GM18508 (cell line): ENCODE data around the gene KLC3.
"Not testable (repeated sequence)": the region's sequence is repeated elsewhere in the genome, so short reads cannot be mapped to it uniquely, and the experiment has no call there.

ENCODE experiments used
- ATAC-seq: cut with Tn5 transposase; IDR thresholded peaks from one replicate; pipeline ENCODE4 v1.9.1; 2021; ENCODE audit warnings: moderate number of reproducible peaks; ENCODE audit not compliant: insufficient read depth, unreplicated experiment

Gene KLC3

DNA sequence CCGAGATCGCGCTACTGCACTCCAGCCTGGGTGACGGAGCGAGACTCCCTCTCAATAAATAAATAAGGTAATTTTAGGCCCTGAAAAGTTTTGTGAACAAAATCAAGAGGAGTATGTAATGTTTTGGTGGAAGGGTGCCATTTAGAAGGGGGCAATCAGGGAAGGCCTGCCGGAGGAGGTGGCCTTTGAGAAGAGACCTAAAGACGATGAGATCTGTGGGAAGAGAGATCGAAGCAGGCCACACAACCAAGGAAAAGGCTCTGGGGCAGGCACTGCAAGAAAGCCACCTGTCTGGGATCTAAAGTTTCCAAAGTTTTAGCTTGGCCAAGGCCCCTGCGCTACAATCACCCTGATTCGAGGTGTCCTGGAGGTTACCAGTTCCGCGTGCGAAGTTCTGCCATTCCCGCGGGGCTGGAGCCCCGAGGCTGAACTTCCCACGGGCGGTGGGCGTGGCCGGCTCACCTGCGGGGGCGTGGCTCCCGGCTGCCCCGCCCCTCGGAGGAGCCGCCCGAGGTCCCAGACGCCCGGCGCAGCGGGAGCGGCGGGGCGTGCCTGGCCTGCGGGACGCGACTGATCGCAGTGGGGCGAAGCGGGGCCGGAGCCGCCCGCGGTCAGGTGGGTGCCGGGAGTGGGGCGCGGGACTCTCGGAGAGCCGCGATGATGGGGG lies at the start of gene KLC3:
Gene KLC3, plus strand, starts transcription at position 519 of the 667 bp plus-strand sequence. CDS start 4,792 bp downstream, outside the sequence.
- no peak for ATAC-seq

GRCh38 chr19:45291834-45292233 lies 48.7 kb upstream of the KLC3 start:
- ATAC-seq: no peak

GRCh38 chr19:45293682-45294081 lies 46.9 kb upstream of the KLC3 start:
- no peak for ATAC-seq

DNA sequence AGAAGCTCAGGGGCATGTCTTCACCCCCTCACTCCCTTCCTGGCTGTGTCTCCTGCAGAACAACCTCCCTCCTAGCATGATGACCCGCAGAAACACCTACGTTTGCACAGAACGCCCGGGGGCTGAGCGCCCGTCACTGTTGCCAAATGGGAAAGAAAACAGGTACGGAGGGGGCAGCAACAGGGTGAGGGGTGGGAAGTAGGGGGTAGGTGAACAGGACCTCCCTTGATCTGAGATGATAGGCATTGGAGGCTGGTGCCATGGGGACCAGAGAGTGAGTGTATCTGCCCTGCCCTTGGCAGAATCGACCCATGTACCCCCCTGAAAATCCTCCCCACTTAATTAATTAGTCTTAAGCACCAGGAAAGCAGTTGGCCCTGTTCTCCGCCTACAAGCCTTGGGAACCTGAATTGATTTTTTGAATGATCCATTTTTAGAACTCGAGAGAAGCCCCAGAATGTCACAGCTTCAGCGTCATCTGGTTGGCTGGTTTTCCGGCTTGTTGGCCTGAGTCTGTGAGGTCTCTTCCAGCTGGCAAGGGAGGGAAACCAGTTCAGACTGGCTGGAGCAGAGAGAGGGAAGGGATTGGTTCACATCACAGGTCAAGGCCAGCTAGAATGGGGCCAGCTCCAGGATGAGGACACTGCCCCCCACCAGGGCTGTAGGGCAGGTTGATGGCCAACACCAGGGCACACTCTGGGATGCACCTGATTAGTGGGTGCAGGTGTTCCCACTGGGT lies 46.1 kb upstream of the KLC3 start:
- ATAC-seq: no peak

- no peak for ATAC-seq
These were observed 44.7 kb upstream of the KLC3 start for GRCh38 chr19:45295873-45296272.

DNA sequence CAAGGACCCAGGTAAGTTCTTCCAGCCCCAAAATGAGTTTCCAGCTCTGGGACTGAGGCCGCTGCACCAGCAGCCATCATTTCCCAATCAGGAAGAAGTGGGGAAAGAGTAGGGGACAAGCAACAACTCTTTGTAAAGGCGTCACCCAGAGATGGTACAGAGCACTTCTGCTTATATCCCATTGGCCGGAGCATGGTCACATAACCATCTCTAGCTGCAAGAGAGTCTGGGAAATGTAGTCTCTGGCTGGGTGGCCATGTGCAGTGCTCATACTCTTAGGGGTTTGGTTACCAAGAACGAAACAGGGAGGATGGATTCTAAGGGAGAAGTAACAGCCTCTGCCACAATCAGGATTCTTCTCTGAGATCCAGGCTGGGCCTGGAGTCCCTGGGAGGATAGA lies 44.2 kb upstream of the KLC3 start:
- no peak for ATAC-seq

- no peak for ATAC-seq
These were observed 42.9 kb upstream of the KLC3 start for GRCh38 chr19:45297674-45298073.

- ATAC-seq: no peak
These were observed 42.3 kb upstream of the KLC3 start for GRCh38 chr19:45298264-45298663.

DNA sequence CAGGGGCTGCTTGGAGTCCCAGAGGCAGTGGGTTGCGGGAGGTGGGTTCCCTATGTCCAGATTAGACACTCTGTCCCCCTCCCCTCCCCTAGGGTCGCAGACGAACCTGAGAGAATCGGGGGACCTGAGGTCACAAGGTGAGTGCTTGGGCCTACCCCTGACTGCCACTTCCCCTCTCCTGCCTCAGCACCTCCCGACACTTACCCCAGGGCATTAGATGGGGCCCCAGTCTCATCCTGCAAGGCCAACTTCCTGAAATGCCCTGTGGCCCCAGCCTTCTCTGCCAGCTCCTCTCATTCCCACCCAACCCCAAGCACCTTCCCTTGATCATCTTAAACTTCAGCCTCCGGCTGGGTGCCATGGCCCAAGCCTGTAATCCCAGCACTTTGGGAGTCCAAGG lies 40.8 kb upstream of the KLC3 start:
- ATAC-seq: no peak

DNA sequence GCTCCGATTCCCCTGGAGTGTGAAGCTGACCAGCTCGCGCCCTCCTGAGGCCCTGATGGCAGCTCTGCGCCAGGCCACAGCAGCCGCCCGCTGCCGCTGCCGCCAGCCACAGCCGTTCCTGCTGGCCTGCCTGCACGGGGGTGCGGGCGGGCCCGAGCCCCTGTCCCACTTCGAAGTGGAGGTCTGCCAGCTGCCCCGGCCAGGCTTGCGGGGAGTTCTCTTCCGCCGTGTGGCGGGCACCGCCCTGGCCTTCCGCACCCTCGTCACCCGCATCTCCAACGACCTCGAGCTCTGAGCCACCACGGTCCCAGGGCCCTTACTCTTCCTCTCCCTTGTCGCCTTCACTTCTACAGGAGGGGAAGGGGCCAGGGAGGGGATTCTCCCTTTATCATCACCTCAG lies 38.1 kb upstream of the KLC3 start:
- no peak for ATAC-seq

DNA sequence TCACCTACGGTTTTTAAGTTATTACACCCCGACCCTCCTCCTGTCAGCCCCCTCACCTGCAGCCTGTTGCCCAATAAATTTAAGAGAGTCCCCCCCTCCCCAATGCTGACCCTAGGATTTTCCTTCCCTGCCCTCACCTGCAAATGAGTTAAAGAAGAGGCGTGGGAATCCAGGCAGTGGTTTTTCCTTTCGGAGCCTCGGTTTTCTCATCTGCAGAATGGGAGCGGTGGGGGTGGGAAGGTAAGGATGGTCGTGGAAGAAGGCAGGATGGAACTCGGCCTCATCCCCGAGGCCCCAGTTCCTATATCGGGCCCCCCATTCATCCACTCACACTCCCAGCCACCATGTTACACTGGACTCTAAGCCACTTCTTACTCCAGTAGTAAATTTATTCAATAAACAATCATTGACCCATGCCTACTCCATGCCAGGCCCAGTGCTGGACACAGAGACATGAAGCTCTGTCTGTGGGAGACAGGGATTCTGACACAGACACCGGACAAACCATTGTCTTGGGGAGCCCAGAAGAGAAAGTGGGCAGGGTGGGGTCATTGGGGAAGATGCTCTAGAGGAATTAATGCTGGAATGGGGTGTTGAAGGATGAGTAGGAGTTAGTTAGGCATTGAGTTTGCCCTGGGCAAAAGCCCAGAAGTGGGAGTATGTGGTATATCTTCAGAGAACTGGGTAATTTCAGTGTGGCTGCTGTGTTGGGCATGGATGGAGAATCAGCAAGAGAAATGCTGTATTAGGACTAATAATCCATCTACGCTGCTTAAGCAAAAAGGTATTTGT lies 37.1 kb upstream of the KLC3 start:
- no peak for ATAC-seq

DNA sequence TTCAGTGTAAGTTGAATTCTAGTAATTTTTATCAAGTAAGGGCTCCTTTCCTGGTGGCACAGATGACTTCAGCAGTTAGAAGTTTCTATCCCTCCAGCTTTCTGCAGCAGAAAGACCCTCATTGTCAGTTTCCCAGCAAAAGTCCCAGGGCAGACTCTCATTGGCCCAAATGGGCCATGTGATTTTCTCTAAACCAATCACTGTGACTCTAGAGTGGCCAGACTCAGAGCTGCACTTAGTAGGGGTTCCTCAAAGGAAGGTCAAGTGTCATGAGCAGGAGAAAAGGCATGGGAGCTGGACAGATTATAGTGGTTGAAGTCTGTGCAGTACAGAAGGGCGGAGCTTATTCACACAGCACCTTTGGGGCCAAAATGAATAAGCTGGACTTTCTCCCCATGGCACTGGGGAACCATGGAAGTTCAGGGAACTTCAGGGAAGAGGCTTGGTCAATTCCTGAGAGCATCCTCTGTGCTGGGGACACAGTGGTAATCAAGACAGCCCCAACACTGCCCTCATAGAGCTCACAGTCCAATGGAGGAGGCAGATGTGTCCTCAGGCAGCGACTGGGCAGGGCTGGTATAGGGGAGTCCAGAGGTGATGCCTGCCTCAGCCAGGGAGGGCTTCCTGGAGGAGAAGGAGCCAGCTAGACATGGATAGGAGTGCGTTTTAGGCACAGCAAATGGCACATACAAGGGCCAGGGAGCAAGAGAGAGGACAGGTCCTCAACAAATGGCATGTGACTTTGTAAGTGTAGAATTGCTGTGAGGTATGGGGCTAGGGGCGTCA lies 36.2 kb upstream of the KLC3 start:
- ATAC-seq: no peak

DNA sequence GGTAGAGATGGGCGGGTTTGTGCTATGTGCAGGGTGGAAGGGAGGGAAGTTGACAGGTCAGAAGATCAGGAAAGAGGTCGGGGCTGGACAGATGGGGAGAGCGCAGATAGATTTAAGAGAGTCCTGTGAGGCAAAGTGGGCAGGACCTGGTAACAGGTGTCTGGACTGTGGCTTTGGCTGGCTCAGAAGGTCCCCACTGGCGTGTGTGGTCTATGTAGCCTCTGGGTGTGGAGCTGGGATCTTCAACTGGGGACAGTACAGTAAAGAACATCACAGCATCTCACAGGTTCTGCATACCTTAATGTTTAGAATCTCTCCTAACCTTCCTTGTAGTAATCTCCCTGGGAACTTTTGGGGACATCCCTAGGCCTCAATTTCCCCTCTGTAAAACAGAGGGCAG lies 35.5 kb upstream of the KLC3 start:
- ATAC-seq: no peak

DNA sequence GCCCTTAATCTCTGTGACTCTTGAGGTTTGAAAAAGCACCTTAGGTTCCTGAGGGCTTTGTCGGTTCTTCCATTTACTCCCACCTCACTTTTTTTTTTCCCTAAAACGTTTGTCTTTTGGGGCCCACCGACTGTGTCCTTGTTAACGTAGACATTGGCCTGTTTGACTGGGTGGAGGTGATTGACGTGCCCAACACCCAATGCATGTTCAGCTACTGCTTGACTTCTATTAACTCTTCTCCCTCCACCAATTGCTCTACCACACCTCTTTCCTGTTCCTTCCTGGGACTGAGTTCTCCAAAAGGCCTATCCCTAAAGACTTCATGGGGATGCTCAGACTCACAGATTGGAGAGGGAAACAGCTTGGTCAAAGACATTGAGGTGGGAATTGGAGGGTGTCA lies 35.1 kb upstream of the KLC3 start:
- no peak for ATAC-seq

- no peak for ATAC-seq
These were observed 34.5 kb upstream of the KLC3 start for GRCh38 chr19:45306040-45306439.

- ATAC-seq: no peak
These were observed 34.0 kb upstream of the KLC3 start for GRCh38 chr19:45306518-45307027.

- ATAC-seq: no peak
These were observed 33.2 kb upstream of the KLC3 start for GRCh38 chr19:45307361-45307760.

GRCh38 chr19:45309322-45309721 lies 31.2 kb upstream of the KLC3 start:
- ATAC-seq: not testable (repeated sequence)

DNA sequence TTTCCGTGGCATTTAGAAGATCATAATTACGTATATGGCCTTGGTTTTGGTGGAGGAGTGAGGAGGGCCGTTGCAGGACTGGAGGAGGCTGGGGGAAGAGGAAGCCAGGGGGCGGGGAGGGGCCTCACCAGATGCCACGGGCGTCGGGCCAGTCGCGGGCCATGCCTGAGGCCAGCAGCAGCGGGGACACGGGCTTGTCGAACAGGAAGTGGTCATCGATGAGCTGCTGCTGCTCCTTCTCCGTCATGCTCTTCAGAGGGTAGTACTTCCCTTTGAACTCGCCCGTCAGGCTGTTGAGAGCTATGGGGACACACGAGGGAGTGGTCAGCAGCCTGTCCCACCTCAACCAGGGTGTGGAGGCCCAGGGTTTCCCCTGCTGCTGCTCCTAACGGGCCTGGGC lies 28.9 kb upstream of the KLC3 start:
- no peak for ATAC-seq

DNA sequence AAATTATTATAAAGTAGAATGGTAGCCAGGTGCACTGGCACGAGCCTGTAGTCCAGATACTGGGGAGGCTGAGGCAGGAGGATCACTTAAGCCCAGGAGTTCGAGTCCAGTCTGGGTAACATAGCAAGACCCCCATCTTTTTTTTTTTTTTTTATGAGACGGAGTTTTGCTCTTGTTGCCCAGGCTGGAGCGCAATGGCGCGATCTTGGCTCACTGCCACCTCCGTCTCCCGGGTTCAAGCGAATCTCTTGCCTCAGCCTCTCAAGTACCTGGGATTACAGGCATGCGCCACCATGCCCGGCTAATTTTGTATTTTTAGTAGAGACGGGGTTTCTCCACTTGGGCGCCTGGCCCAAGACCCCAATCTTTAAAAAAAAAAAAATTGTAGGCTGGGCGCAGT lies 28.3 kb upstream of the KLC3 start:
- not testable (repeated sequence) for ATAC-seq
